Endometrial microvascular endothelial cells (primary cell): Measurements from ENCODE around the gene AURKB. TPM values are rescaled to one million over a fixed set of nuclear protein-coding genes. Genes with fewer than 3 reads are reported as not detected.
"Not testable (repeated sequence)": the region's sequence is repeated elsewhere in the genome, so short reads cannot be mapped to it uniquely, and the experiment has no call there.

Experiments used
- in situ Hi-C: cut with HindIII; loops from 2 replicates; pipeline ENCODE4 v1.10.0; 2017; ENCODE audit warnings: low sequenced_read_pairs, low pct_unique_long_range_greater_than_20kb; ENCODE audit errors: inconsistent ontology term
- total RNA-seq: library from RNA; depleted of rRNA; stranded (reverse); fragments of >200 nt; gene quantifications from one replicate; pipeline ENCODE4 v1.2.3, GENCODE V29; 2015; ENCODE audit errors: inconsistent ontology term

AURKB gene
- total RNA-seq, 1 donor from 2014 or later: 100 TPM

GRCh38 chr17:8226536-8227237 is 16.3 kb upstream of the AURKB start:
- in situ Hi-C loops: no loop called here

DNA sequence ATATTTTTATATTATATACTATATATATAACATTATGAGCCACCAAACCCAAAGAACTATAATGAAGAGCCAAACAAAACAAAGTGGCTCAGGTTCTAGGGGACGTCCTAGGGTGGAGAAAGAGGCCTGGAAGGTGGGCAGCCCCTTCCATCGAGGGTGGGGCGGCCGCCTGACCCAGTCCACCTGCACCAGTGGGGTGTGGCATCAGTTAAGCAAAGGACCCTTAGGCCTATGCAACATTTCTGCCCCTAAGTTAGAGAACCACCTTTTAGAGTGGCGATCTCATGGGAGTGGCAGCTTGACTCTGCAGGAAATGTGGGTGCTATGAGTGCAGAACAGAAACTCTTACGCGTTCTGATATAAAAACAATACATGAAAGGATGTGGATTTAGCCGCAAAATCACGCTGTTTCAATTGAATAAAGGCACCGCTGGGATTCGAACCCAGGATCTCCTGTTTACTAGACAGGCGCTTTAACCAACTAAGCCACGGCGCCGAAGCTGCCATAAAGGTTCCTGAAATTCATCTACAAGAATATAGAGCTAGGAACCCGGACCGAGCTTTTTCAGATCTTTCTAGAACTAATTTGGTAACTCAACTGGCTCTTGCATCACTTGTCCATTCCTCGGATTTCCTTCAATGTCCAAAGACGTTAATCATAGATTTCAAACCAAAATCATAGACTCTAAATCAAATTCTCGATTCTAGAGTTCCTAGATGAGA is 15.6 kb upstream of the AURKB start:
- in situ Hi-C loops: no loop called here

DNA sequence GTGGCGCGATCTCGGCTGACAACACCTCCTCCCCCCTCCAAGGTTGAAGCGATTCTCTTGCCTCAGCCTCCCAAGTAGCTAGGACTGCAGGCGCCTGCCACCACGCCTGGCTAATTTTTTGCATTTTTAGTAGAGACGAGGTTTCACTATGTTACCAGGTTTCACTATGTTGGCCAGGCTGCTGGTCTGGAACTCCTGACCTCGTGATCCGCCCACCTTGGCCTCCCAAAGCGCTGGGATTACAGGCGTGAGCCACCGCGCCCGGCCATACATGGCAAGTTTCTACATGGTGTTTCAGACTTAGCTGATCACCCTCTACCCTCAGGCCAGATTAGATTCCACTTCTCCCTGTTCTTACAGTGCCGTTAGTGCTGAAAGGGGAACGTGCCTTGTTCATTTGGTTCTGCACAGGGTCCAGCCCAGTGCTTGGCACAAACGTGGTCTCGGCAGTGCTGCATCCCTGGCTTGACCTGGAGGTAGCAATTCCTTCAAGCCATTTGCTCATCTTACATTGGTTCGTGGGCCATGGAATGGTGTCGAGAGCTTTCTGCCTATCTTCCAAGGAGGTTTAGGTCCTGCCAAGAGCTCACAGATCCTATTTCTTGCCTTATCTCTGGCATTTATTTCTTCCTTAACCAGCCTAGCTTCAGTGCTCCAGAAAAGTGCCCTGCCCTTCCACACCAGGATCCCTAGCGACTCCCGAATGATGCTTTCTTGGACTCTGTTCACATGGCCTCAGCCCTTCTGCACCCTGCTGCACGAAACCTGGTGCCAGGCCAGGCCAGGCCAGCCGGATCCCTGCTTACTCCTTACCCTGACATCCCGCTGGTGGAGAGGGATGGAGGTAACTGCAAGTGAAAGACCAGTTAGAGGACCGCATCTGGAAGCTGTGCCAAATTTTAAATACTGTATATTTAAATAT is 14.8 kb upstream of the AURKB start:
- in situ Hi-C loops: no loop called here

DNA sequence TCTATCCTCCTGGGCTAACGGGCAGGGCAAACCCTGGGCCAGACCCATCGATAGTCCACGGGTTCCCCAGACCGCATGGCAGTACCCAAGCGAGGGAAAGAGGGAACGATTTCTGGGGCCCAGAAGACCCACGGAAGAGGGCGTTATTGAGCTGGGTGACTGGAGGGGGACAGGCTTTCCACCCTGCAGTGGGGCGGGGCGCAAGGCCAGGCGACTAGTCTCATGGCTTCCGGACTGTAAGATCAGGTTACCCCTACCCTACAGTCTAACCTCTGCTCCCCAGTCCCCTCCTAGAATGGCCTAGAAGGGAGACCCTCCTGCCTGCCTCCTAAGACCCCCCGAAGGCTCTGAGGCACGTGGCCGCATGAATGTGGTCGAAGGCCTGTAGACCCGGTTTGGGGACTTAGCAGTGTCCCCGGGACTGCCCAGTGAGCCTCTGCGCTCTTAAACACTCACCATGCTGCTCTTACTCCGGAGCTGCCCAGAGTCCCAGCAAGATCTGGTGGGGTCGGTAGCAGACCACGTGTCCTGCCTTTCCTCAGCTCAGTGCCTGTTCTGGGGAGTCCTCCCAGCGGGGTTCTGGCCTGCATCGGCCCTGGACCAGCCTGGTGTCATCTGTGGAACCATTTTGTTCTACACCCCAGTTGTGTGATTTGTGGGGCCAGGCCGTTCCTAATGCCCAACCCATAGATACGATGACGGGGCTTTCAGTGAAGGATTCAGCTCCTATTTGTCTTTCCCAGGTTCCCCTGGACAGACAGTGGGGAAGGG is 13.2 kb upstream of the AURKB start:
- in situ Hi-C loops: no loop called here

DNA sequence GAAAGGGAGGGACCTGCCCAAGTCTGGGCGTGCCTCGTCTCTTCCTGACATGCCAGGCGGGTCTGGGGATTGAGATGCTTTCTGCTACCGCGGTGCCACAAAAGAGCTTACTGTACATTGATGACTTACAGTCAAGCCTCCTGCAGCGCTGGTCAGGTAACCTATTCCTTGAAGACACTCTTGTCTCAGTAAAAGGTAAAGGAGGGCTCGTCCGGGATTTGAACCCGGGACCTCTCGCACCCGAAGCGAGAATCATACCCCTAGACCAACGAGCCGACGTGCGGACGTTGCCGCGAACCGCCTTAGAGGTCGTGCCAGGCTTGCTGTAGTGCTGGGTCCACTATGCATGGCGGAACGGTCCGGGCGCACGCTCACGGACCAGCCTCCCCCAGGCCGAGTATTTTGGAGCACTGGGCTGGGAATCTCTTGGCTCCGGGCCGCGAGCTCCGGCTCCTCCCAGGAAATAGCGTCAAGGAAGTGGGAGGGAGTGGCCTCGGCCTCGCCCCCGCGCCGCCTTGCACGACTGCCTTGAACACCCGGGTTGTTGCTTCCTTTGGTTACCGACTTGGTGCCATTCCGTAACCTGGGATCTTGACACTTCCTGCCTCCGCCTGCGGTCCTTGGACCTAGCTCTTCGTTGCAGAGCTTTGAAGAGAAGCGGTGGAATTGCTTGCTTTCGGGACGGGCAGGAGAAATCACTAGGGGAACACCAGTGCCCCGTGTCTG is 12.4 kb upstream of the AURKB start:
- in situ Hi-C loops: no loop called here

DNA sequence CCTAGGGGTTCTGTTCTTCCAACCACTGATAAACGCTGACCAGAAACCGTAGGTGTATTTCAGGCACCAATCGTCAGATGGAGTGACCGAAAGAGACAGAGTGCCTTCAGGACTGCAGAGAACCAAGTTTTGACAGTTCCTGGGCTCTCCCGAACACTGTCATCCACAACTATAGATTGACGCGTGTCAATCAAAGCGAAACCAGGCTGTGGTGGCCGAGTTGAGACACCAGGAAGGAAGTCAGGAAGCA is 11.9 kb upstream of the AURKB start:
- in situ Hi-C loops: no loop called here

DNA sequence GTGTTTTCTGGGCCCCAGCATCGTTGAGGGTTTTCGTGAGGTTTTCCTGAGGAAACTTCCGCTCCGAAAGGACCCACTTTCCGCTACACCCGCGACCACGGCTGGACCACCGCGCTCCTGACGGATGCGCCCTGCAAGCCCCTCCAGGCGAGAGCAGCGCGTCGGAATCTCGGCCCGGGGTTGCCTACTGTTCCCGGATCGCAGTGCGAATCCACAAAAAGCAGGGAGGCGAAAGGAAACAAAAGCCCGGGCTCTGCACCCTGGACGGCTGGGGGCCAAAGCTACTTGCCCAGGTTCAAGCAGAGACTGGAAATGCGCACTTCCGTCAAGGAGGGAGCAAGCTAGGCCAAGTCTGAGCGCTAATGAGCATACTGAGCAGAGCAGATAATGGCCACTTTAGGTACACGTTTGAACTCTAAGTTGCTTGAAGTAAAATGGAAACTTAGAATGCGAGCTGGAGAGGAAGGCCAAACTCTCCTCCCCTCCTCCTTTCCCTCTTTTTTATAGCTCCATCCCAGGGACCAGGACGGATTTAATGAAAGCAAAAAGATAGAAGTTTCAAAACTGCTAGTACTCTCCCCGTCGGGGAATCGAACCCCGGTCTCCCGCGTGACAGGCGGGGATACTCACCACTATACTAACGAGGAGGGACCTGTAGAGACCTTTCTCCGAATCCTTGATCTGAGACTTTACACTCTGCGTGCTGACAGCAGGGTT is 11.4 kb upstream of the AURKB start:
- in situ Hi-C loops: no loop called here

DNA sequence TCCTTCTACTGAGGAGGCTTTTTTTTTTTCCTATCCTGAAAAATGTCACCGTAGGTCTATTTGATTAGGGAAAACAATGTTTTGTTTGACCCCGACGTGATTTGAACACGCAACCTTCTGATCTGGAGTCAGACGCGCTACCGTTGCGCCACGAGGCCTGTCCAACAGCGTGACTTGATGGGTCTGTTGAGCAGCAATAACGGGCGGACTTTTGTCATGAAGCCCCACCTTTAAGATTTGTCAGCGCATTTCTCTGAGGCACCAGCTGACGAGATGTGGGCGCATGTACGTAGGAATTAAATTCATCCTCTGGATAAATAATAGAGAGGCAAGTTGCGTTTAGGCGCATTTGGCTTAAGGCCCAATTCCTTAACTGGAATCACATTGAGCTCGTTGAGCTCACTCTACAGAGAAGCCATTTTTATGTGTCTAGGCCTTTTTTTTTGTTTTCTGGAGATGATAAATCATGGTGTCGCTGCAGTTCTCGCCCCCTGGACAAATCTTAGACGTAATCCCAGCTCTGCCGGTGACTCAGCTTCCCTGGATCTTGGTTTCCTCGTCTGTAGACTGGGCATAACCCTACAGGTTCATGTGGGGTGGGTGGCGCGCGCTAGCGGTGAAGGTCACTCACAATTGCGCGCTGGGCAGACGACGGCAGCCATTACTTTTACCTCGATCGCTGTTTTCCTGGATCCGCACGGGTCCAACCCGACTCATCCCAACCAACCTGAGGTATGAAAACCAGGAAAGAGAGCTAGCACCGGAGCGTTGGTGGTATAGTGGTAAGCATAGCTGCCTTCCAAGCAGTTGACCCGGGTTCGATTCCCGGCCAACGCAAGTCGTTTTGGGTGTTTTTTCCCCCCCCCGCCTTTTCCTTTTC is 10.6 kb upstream of the AURKB start:
- in situ Hi-C loops: no loop called here

DNA sequence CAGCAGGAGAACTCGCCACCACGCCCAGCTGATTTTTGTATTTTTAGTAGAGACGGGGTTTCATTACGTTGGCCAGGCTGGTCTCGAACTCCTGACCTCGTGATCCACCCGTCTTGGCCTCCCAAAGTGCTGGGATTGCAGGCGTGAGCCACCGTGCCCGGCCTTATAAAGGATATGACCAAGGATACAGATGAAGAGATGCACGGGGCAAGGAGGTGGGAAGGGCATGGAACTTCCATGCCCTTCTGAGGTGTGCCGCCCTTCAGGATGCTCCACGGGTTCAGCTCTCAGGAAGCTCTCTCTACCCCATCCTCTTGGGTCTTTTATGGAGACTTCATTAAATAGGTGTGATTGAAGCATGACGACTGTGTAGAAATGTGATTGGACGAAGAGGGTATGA is 3.6 kb upstream of the AURKB start:
- in situ Hi-C loops: not testable (repeated sequence)

DNA sequence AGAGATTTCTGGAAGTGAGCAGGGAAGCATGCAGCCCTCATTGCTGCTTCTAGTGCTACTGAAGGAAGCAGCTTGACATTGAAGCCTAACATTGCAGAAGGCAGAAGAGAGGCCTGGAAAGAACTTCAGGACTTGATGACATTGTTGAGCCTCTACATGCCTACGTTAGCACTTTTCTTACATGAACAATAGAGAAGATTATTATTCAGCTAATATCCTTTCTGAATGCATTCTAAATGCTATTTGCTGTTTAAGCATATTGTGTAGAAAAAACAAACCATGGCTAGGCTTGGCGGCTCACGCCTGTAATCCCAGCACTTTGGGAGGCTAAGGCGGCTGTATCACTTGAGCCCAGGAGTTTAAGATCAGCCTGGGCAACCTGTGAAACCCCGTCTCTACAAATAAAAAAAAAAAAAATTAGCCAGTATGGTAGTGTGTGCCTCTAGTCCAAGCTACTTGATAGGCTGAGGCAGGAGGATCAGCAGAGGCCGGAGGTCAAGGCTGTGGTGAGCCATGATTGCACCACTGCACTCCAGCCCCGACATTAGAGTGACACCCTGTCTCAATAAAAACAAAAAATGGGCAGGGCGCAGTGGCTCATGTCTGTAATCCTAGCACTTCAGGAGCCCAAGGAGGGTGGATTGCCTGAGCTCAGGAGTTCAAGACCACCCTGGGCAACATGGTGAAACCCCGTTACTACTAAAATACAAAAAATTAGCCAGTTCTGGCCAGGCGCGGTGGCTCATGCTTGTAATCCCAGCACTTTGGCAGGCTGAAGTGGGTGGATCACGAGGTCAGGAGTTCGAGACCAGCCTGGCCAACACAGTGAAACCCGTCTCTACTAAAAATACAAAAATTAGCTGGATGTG is 2.2 kb upstream of the AURKB start:
- in situ Hi-C loops: no loop called here

DNA sequence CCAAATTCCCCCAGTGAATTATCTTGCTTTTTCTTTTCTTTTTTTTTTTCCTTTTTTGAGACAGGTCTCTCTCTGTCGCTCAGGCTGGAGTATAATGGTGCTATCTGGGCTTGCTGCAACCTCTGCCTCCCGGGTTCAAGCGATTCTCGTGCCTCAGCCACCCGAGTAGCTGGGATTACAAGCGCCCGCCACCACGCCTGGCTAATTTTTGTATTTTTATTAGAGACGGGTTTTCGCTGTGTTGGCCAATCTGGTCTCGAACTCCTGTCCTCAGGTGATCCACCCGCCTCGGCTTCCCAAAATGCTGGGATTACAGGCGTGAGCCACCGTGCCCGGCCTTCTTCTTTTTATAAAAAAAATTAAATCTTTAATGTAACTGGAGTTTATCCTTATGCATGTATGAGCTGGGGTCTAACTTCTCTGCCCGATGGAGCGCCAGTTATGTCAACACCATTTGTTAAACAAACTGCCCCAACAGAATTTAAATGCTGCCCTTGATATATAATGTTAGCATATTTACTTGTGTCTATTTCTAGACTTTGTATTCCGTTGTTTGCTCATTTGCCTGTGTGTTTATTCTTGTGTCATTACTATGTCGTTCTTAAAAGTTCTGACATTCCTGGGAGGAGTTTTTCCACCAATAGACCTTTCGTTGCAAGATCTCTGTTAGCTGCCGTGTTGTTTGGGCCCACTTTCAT is 535 bp upstream of the AURKB start:
- in situ Hi-C loops: no loop called here

DNA sequence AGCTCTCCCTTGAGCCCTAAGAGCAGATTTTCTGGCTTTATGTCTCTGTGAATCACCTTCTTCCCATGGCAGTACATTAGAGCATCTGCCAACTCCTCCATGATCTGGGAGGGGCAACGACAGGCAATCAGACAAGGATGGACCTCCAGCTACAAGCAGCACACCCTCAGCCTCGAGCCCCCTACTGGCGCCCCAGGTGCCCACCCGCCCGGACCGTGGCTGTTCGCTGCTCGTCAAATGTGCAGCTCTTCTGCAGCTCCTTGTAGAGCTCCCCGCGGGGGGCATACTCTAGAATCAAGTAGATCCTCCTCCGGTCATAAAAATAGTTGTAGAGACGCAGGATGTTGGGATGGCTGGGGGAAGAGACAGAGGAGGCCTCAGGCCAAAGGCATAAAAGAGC is 3.8 kb downstream of the AURKB start:
- in situ Hi-C loops: no loop called here

GRCh38 chr17:8204761-8205555 is 5.4 kb downstream of the AURKB start:
- in situ Hi-C loops: no loop called here

DNA sequence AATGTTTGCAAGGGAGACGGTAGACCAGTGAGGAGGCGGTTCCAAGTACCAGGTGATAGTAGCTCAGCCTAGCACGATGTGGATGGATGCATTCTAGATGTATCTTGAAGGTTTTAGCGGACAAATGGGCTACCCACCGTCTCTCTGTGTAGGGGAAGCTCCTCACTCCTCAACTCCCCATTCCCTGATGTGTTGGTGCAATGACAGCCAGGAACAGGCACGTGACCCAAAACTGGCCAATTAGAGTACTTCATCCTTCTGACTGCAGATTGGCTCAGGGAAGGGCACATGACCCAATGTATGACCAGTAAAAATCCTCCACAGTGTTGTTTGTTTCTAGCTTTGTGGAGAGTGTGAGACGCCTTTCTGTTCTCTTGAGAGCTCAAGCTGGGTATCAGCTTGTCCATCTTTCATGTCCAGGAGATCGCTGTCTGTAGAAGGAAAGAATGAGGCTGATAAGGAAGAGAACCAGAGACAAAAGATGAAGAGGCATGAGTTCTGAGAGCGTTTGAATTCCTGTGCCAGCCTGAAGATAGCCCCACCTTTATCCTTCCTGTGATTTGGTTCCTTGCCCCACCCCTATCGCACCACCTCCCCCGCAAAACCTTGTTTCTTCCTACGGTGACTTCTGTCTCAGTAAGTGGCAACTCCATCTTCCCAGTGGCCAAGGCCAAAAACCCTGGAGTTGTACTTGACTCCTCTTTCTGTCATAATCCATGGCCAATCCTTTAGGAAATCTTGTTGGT is 18.1 kb downstream of the AURKB start:
- in situ Hi-C loops: no loop called here
